Measurements from ENCODE around the gene TLE7.

- no peak for TF ChIP-seq CTCF (IDR thresholded peaks at IDR 0.05)
- no peak for TF ChIP-seq POLR2A (IDR thresholded peaks at IDR 0.05)
Measured at GRCh38 chr16:71456801-71457200, 14.9 kb upstream of the TLE7 start.
